ENCODE results near the gene GOT2.

DNA sequence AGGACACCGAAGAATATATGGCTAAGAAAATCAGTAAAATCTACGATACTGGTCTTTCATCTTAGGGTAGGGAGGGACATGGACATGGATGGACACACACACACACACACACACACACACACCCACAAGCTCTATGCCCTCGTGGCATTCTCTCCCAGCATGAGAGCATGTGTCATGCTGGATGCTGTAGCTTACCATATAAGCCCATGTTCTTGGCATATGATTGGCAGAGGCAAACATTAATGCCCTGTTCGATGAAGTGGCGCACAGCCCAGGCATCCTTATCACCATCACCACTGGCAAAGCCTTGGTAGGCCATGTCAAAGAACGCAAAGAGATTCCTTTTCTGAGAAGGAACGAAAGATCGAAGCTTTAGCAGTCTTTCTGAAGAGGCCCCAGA, 17.6 kb downstream of the GOT2 start:
- TF ChIP-seq, protein P1, sequence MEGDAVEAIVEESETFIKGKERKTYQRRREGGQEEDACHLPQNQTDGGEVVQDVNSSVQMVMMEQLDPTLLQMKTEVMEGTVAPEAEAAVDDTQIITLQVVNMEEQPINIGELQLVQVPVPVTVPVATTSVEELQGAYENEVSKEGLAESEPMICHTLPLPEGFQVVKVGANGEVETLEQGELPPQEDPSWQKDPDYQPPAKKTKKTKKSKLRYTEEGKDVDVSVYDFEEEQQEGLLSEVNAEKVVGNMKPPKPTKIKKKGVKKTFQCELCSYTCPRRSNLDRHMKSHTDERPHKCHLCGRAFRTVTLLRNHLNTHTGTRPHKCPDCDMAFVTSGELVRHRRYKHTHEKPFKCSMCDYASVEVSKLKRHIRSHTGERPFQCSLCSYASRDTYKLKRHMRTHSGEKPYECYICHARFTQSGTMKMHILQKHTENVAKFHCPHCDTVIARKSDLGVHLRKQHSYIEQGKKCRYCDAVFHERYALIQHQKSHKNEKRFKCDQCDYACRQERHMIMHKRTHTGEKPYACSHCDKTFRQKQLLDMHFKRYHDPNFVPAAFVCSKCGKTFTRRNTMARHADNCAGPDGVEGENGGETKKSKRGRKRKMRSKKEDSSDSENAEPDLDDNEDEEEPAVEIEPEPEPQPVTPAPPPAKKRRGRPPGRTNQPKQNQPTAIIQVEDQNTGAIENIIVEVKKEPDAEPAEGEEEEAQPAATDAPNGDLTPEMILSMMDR (IDR thresholded peaks at IDR 0.05): no peak
- no peak for TF ChIP-seq EZH2 (IDR thresholded peaks at IDR 0.05; ENCODE audit: borderline replicate concordance, insufficient read depth, low read depth, low read length, poor library complexity, severe bottlenecking)
